GM12873 (cell line): ENCODE results near the gene NEUROD6.

ENCODE experiments used
- CTCF ChIP-seq: IDR thresholded peaks from 2 replicates; pipeline ENCODE4 v1.5.1; 2012; ENCODE audit warnings: low read depth, mild to moderate bottlenecking, moderate library complexity, low read length, control low read depth; ENCODE audit not compliant: insufficient read depth; ENCODE audit errors: missing control alignments

Gene NEUROD6

GRCh38 chr7:31368620-31369019 is 28.1 kb upstream of the NEUROD6 start:
- TF ChIP-seq CTCF, result no peak

GRCh38 chr7:31363496-31363895 is 23.0 kb upstream of the NEUROD6 start:
- TF ChIP-seq CTCF, result no peak

GRCh38 chr7:31363051-31363450 is 22.5 kb upstream of the NEUROD6 start:
- TF ChIP-seq CTCF, result no peak

GRCh38 chr7:31362401-31362800 is 21.9 kb upstream of the NEUROD6 start:
- TF ChIP-seq CTCF, result no peak

- TF ChIP-seq CTCF, result no peak
These were observed 17.9 kb upstream of the NEUROD6 start for GRCh38 chr7:31358467-31358866.

- TF ChIP-seq CTCF, result no peak
These were observed 4.9 kb upstream of the NEUROD6 start for GRCh38 chr7:31345421-31345820.

GRCh38 chr7:31343516-31344305 is 3.2 kb upstream of the NEUROD6 start:
- no peak for TF ChIP-seq CTCF
